Lower lobe of right lung (tissue), 2 donors: ENCODE results near the gene STK24. TPM values are rescaled to one million over a fixed set of nuclear protein-coding genes. Genes with fewer than 3 reads are reported as not detected.

Source experiments
- ATAC-seq, 2 donors: fragments of 200-7000 bp; cut with Tn5 transposase; one replicate each; pipeline ENCODE4 v1.9.1; 2020 to 2022; ENCODE audit warnings: mild to moderate bottlenecking in 2 of 2, moderate library complexity in 2 of 2
- DNase-seq: peaks from one replicate; pipeline ENCODE4 v3.0.0-alpha.2; 2020
- H3K27ac ChIP-seq: fragments of 200-600 bp; one replicate; pipeline ENCODE4 v1.8.0; 2022
- H3K27me3 ChIP-seq: fragments of 200-600 bp; one replicate; pipeline ENCODE4 v1.8.0; 2022; ENCODE audit warnings: low read depth
- H3K36me3 ChIP-seq: fragments of 200-600 bp; one replicate; pipeline ENCODE4 v1.8.0; 2022; ENCODE audit warnings: mild to moderate bottlenecking
- H3K4me1 ChIP-seq: fragments of 200-600 bp; one replicate; pipeline ENCODE4 v1.8.0; 2022
- H3K4me3 ChIP-seq: fragments of 200-600 bp; one replicate; pipeline ENCODE4 v1.8.0; 2022; ENCODE audit warnings: mild to moderate bottlenecking
- H3K9me3 ChIP-seq: fragments of 200-600 bp; one replicate; pipeline ENCODE4 v1.8.0; 2022
- intact Hi-C: fragments of 100-400 bp; cut with DNase I; formaldehyde crosslinking; loops from one replicate; pipeline ENCODE4 v1.11.0; 2022
- total RNA-seq: library from RNA; stranded (reverse); fragmentation: NEBNext Ultra II Directional; extraction: Animal tissue kit (Norgen Biotek cat#: 25700); gene quantifications from one replicate; pipeline ENCODE4 v1.2.1, GENCODE V29; 2021
- TF ChIP-seq, protein P1 (sequence below): fragments of 200-600 bp; IDR thresholded peaks from one replicate; pipeline ENCODE4 v1.8.0; 2022; ENCODE audit warnings: antibody characterized with exemption, mild to moderate bottlenecking
- donor health status: DM: no; HTN: yes; CAD: no; lungs with severe emphysema.

Gene STK24
- total RNA-seq, 1 donor from 2014 or later: 94.5 TPM

GRCh38 chr13:98538876-98539275, 38.0 kb downstream of the STK24 start:
- Histone ChIP-seq H3K4me3 (no peak overlapping the region), H3K36me3 (no peaks in the 10 kb centered on the region), H3K27me3 (no peaks in the 10 kb centered on the region), H3K9me3 (no peaks in the 10 kb centered on the region), H3K4me1 (peaks cover 85% of the 10 kb centered on the region), H3K27ac (no peak overlapping the region)
- intact Hi-C loops: no loop called here
- ATAC-seq (no peak), DNase-seq (no peak)
- TF ChIP-seq, protein P1, sequence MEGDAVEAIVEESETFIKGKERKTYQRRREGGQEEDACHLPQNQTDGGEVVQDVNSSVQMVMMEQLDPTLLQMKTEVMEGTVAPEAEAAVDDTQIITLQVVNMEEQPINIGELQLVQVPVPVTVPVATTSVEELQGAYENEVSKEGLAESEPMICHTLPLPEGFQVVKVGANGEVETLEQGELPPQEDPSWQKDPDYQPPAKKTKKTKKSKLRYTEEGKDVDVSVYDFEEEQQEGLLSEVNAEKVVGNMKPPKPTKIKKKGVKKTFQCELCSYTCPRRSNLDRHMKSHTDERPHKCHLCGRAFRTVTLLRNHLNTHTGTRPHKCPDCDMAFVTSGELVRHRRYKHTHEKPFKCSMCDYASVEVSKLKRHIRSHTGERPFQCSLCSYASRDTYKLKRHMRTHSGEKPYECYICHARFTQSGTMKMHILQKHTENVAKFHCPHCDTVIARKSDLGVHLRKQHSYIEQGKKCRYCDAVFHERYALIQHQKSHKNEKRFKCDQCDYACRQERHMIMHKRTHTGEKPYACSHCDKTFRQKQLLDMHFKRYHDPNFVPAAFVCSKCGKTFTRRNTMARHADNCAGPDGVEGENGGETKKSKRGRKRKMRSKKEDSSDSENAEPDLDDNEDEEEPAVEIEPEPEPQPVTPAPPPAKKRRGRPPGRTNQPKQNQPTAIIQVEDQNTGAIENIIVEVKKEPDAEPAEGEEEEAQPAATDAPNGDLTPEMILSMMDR: no peak

DNA sequence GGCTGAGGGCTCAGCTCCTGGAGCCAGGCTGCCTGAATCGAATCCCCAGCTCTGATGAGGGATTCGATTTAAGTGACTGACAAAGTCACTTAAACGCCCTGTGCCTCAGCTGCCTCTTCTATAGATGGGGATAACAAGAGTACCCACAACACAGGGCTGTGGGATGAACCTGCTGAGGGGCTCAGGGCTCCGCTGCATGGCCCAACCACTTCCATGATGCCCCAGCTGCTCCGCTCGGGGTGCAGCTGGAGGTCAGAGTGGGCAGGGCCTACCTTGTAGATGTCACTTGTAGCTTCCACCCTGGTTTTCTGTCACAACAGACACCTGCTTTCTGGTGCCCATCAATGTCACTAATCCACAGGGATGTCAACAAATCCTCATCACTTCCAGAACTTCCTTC, 39.2 kb downstream of the STK24 start:
- DNase-seq: no peak
- intact Hi-C loops: no loop called here

GRCh38 chr13:98537306-98537705, 39.6 kb downstream of the STK24 start:
- DNase-seq: no peak
- H3K4me1 ChIP-seq: peaks cover 69% of the 10 kb centered on the region
- H3K27ac ChIP-seq: no peak overlapping the region

More for the DNA sequence above, 39.2 kb downstream of the STK24 start:
- H3K36me3 ChIP-seq: no peaks in the 10 kb centered on the region
- TF ChIP-seq, protein P1: no peak
- no peaks in the 10 kb centered on the region for H3K9me3 ChIP-seq
- no peak for ATAC-seq
- H3K27ac ChIP-seq: no peak overlapping the region
- H3K4me3 ChIP-seq: no peak overlapping the region
- no peaks in the 10 kb centered on the region for H3K27me3 ChIP-seq
- peaks cover 73% of the 10 kb centered on the region for H3K4me1 ChIP-seq

DNA sequence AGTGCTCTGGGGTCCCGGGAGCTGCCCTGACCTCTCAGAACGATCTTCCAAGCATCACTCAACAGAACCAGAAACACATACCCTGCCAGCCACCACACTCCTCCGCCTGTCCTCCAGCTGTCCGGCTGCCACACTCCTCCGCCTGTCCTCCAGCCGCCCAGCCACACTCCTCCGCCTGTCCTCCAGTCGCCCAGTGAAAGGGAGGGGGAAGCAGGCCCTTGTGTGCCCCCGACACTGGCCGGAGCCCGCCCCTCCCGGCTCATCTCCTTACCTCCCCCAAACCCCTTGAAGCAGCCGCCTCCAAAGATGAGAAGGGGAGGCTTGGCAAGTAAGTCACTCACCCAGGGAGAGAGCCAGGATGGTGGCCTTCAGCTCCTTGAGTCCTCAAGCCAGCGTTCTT, 40.2 kb downstream of the STK24 start:
- ATAC-seq (peak in 1 of 2 donors; percentile 7), DNase-seq (no peak)
- intact Hi-C loops: no loop called here
- Histone ChIP-seq H3K27me3 (no peaks in the 10 kb centered on the region), H3K27ac (no peak overlapping the region), H3K36me3 (no peaks in the 10 kb centered on the region), H3K4me3 (no peak overlapping the region), H3K4me1 (peaks cover 63% of the 10 kb centered on the region), H3K9me3 (no peaks in the 10 kb centered on the region)
- TF ChIP-seq, protein P1: no peak

More at GRCh38 chr13:98537306-98537705, 39.6 kb downstream of the STK24 start:
- H3K36me3 ChIP-seq: no peaks in the 10 kb centered on the region
- no peaks in the 10 kb centered on the region for H3K9me3 ChIP-seq
- ATAC-seq: no peak
- TF ChIP-seq, protein P1: no peak
- no peaks in the 10 kb centered on the region for H3K27me3 ChIP-seq
- intact Hi-C loops: no loop called here
- no peak overlapping the region for H3K4me3 ChIP-seq

- no peaks in the 10 kb centered on the region for H3K36me3 ChIP-seq
- H3K4me3 ChIP-seq: no peak overlapping the region
- no peak overlapping the region for H3K27ac ChIP-seq
- peaks cover 59% of the 10 kb centered on the region for H3K4me1 ChIP-seq
- DNase-seq (no peak), ATAC-seq (peak; percentile 34 to 48)
- H3K27me3 ChIP-seq: no peaks in the 10 kb centered on the region
- intact Hi-C loops: no loop called here
- H3K9me3 ChIP-seq: no peaks in the 10 kb centered on the region
- TF ChIP-seq, protein P1: no peak
These were observed 41.2 kb downstream of the STK24 start for GRCh38 chr13:98535501-98536354.
